ENCODE data around the gene DOK4. TPM values are rescaled to one million over a fixed set of nuclear protein-coding genes. Genes with fewer than 3 reads are reported as not detected.

The DOK4 gene
- total RNA-seq, 1 donor from 2014 or later, result 17.6 TPM

GRCh38 chr16:57432505-57432904 lies 53.8 kb downstream of the DOK4 start:
- no peak overlapping the region for H3K4me3 ChIP-seq (ENCODE audit: low read depth, low read length)
- no peak for TF ChIP-seq CTCF (IDR thresholded peaks at IDR 0.05; ENCODE audit: insufficient read depth, low read length, severe bottlenecking)
- peaks cover 30% of the 10 kb centered on the region for H3K36me3 ChIP-seq (ENCODE audit: control insufficient read depth, insufficient read depth, low read length)
- FAIRE-seq (no peak), DNase-seq (ENCODE audit: low read depth) (no peak)
- no peaks in the 10 kb centered on the region for H3K27me3 ChIP-seq (ENCODE audit: control insufficient read depth, insufficient read depth, low read length)

GRCh38 chr16:57430955-57431354 lies 55.3 kb downstream of the DOK4 start:
- FAIRE-seq (no peak), DNase-seq (ENCODE audit: low read depth) (no peak)
- Histone ChIP-seq H3K4me3 (ENCODE audit: low read depth, low read length) (no peak overlapping the region), H3K36me3 (ENCODE audit: control insufficient read depth, insufficient read depth, low read length) (peaks cover 30% of the 10 kb centered on the region), H3K27me3 (ENCODE audit: control insufficient read depth, insufficient read depth, low read length) (no peaks in the 10 kb centered on the region)
- no peak for TF ChIP-seq CTCF (IDR thresholded peaks at IDR 0.05; ENCODE audit: insufficient read depth, low read length, severe bottlenecking)

- FAIRE-seq (no peak), DNase-seq (ENCODE audit: low read depth) (no peak)
- no peak for TF ChIP-seq CTCF (IDR thresholded peaks at IDR 0.05; ENCODE audit: insufficient read depth, low read length, severe bottlenecking)
- no peak overlapping the region for H3K4me3 ChIP-seq (ENCODE audit: low read depth, low read length)
- no peaks in the 10 kb centered on the region for H3K27me3 ChIP-seq (ENCODE audit: control insufficient read depth, insufficient read depth, low read length)
- peaks cover 18% of the 10 kb centered on the region for H3K36me3 ChIP-seq (ENCODE audit: control insufficient read depth, insufficient read depth, low read length)
Measured at GRCh38 chr16:57427824-57428223, 58.5 kb downstream of the DOK4 start.

GRCh38 chr16:57427307-57427706 lies 59.0 kb downstream of the DOK4 start:
- Histone ChIP-seq H3K4me3 (ENCODE audit: low read depth, low read length) (no peak overlapping the region), H3K27me3 (ENCODE audit: control insufficient read depth, insufficient read depth, low read length) (no peaks in the 10 kb centered on the region), H3K36me3 (ENCODE audit: control insufficient read depth, insufficient read depth, low read length) (peaks cover 17% of the 10 kb centered on the region)
- FAIRE-seq (no peak), DNase-seq (ENCODE audit: low read depth) (no peak)
- no peak for TF ChIP-seq CTCF (IDR thresholded peaks at IDR 0.05; ENCODE audit: insufficient read depth, low read length, severe bottlenecking)

GRCh38 chr16:57426356-57426755 lies 59.9 kb downstream of the DOK4 start:
- Histone ChIP-seq H3K36me3 (ENCODE audit: control insufficient read depth, insufficient read depth, low read length) (peaks cover 14% of the 10 kb centered on the region), H3K27me3 (ENCODE audit: control insufficient read depth, insufficient read depth, low read length) (no peaks in the 10 kb centered on the region), H3K4me3 (ENCODE audit: low read depth, low read length) (no peak overlapping the region)
- FAIRE-seq (no peak), DNase-seq (ENCODE audit: low read depth) (no peak)
- TF ChIP-seq CTCF (IDR thresholded peaks at IDR 0.05; ENCODE audit: insufficient read depth, low read length, severe bottlenecking), result no peak

GRCh38 chr16:57424583-57424982 lies 61.7 kb downstream of the DOK4 start:
- no peak for TF ChIP-seq CTCF (IDR thresholded peaks at IDR 0.05; ENCODE audit: insufficient read depth, low read length, severe bottlenecking)
- no peaks in the 10 kb centered on the region for H3K27me3 ChIP-seq (ENCODE audit: control insufficient read depth, insufficient read depth, low read length)
- FAIRE-seq, result no peak

More at GRCh38 chr16:57424583-57424982, 61.7 kb downstream of the DOK4 start:
- Histone ChIP-seq H3K4me3 (ENCODE audit: low read depth, low read length) (no peak overlapping the region), H3K36me3 (ENCODE audit: control insufficient read depth, insufficient read depth, low read length) (peaks cover 4% of the 10 kb centered on the region)
- no peak for DNase-seq (ENCODE audit: low read depth)

All from bronchial epithelial cell (primary cell).